Measurements from ENCODE around the gene STXBP5L. TPM values are rescaled to one million over a fixed set of nuclear protein-coding genes. Genes with fewer than 3 reads are reported as not detected.

The STXBP5L gene
- total RNA-seq, 1 experiment from 2014 or later = 5.9 TPM

DNA sequence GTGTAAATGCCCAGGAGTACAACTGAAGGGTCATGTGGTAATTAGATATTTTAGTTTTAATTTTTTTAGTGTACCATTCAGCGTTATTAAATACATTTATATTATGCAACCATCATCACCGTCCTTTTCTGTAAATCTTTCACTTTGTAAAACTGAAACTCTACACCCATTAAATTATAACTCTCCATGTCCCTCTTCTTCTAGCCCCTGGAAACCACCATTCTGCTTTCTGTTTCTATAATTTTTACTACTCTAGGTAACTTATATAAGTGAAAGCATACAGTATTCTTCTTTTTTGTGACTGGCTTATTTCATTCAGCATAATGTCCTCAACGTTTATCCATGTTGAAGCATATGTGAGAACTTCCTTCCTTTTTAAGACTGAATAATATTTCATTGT is 48.1 kb downstream of the STXBP5L start:
- H3K4me1 Mint-ChIP-seq = no peaks in the 10 kb centered on the region
- ChIA-PET CTCF (no interaction called here), POLR2A (no interaction called here)
- H3K9me3 Mint-ChIP-seq = peaks cover 12% of the 10 kb centered on the region
- DNase-seq (ENCODE audit: low spot score) (no peak), ATAC-seq (no peak)
- TF ChIP-seq ZNF396 (CRISPR knock-in tag; IDR thresholded peaks at IDR 0.05; ENCODE audit: borderline replicate concordance) (no peak), NFE2L1 (CRISPR knock-in tag; IDR thresholded peaks at IDR 0.05) (no peak), MYBL2 (CRISPR knock-in tag; IDR thresholded peaks at IDR 0.05) (no peak), ELF4 (CRISPR knock-in tag; IDR thresholded peaks at IDR 0.05; ENCODE audit: low read depth) (no peak), SOX15 (CRISPR knock-in tag; IDR thresholded peaks at IDR 0.05) (no peak), ZNF416 (CRISPR knock-in tag; IDR thresholded peaks at IDR 0.05) (no peak), CREM (CRISPR knock-in tag; IDR thresholded peaks at IDR 0.05) (no peak)
- TF ChIP-seq, protein P1, sequence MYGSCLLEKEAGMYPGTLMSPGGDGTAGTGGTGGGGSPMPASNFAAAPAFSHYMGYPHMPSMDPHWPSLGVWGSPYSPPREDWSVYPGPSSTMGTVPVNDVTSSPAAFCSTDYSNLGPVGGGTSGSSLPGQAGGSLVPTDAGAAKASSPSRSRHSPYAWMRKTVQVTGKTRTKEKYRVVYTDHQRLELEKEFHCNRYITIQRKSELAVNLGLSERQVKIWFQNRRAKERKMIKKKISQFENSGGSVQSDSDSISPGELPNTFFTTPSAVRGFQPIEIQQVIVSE (CRISPR knock-in tag; IDR thresholded peaks at IDR 0.05; ENCODE audit: borderline replicate concordance) = no peak
- H3K4me3 Mint-ChIP-seq = no peak overlapping the region
- H3K36me3 Mint-ChIP-seq = peaks cover 23% of the 10 kb centered on the region
- no peaks in the 10 kb centered on the region for H3K27me3 Mint-ChIP-seq (ENCODE audit: low read depth)
- H3K27ac Mint-ChIP-seq = no peak overlapping the region

DNA sequence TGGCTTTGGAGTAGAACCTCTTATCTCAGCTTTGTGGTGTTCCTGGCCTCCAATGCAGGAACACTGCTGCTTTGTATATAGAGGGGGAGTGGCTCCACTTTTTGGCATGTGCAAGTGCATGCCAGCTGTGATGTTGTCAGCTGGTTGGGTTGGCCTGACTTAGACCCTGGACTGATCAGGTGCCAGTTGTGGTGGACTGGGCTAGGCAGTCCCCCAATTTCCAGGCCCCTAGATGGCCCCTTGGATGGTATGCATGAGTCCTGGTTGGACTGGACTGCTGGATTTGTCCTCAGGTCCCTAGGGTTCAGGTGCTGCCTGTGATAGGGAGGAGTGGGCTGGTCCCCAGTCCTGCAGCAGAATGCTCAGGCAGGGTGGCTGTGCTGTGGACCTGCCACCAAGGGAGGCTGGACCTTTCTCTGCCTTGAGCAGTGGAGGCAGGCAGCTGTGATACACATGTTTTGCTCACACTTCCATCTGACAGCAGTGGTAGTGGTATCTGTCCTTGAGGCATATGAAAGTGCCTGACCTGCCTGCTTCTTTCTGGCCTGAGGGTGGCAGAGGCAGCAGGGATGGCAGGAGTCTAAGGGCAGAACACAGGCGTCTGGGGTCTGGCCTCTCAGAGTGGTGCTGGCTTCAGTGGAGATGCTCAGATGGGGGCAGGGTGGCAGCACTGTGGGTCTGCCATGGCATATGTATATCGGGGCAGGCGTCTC is 74.8 kb downstream of the STXBP5L start:
- Mint-ChIP-seq H3K4me1 (peaks cover 10% of the 10 kb centered on the region), H3K4me3 (no peak overlapping the region), H3K27ac (no peak overlapping the region), H3K9me3 (peaks cover 31% of the 10 kb centered on the region), H3K27me3 (ENCODE audit: low read depth) (no peaks in the 10 kb centered on the region; the same call in 1 of the 2 replicates), H3K36me3 (peaks cover 32% of the 10 kb centered on the region)
- POLR2A ChIA-PET = no interaction called here
- DNase-seq (ENCODE audit: low spot score) (no peak), ATAC-seq (peak; percentile 41)
- TF ChIP-seq SMAD3 (CRISPR knock-in tag; IDR thresholded peaks at IDR 0.05; ENCODE audit: borderline replicate concordance) = no peak
- no peak for TF ChIP-seq IRF2 (CRISPR knock-in tag; IDR thresholded peaks at IDR 0.05; ENCODE audit: borderline replicate concordance, low read depth)
- CTCF ChIA-PET = no interaction called here

DNA sequence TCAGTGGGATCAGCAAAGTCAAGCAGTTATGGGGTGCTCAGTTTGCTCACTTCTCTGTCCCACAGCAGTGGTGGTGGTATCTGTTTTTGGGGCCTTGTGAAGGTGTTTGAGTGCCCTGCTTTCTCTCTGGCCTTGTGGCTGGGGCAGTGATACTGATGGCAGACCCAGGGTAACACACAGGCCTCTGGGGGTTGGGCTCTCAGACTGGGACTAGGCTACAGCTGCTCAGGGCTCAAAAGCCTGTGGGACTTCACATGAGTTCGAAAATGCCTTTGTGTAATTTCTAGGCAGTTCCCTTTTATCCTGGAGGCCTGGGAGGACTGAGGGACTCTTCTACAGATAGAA is 75.3 kb downstream of the STXBP5L start:
- Mint-ChIP-seq H3K4me1 (peaks cover 10% of the 10 kb centered on the region), H3K4me3 (no peak overlapping the region), H3K9me3 (peaks cover 26% of the 10 kb centered on the region), H3K27me3 (ENCODE audit: low read depth) (no peaks in the 10 kb centered on the region; the same call in 1 of the 2 replicates), H3K36me3 (peaks cover 27% of the 10 kb centered on the region), H3K27ac (no peak overlapping the region)
- TF ChIP-seq, protein P2, sequence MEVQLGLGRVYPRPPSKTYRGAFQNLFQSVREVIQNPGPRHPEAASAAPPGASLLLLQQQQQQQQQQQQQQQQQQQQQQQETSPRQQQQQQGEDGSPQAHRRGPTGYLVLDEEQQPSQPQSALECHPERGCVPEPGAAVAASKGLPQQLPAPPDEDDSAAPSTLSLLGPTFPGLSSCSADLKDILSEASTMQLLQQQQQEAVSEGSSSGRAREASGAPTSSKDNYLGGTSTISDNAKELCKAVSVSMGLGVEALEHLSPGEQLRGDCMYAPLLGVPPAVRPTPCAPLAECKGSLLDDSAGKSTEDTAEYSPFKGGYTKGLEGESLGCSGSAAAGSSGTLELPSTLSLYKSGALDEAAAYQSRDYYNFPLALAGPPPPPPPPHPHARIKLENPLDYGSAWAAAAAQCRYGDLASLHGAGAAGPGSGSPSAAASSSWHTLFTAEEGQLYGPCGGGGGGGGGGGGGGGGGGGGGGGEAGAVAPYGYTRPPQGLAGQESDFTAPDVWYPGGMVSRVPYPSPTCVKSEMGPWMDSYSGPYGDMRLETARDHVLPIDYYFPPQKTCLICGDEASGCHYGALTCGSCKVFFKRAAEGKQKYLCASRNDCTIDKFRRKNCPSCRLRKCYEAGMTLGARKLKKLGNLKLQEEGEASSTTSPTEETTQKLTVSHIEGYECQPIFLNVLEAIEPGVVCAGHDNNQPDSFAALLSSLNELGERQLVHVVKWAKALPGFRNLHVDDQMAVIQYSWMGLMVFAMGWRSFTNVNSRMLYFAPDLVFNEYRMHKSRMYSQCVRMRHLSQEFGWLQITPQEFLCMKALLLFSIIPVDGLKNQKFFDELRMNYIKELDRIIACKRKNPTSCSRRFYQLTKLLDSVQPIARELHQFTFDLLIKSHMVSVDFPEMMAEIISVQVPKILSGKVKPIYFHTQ (CRISPR knock-in tag; IDR thresholded peaks at IDR 0.05) = no peak
- TF ChIP-seq PRRX2 (CRISPR knock-in tag; IDR thresholded peaks at IDR 0.05) = no peak
- TF ChIP-seq, protein P3, sequence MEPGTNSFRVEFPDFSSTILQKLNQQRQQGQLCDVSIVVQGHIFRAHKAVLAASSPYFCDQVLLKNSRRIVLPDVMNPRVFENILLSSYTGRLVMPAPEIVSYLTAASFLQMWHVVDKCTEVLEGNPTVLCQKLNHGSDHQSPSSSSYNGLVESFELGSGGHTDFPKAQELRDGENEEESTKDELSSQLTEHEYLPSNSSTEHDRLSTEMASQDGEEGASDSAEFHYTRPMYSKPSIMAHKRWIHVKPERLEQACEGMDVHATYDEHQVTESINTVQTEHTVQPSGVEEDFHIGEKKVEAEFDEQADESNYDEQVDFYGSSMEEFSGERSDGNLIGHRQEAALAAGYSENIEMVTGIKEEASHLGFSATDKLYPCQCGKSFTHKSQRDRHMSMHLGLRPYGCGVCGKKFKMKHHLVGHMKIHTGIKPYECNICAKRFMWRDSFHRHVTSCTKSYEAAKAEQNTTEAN (CRISPR knock-in tag; IDR thresholded peaks at IDR 0.05) = no peak
- TF ChIP-seq ZNF423 (CRISPR knock-in tag; IDR thresholded peaks at IDR 0.05) = no peak
- TF ChIP-seq, protein P4, sequence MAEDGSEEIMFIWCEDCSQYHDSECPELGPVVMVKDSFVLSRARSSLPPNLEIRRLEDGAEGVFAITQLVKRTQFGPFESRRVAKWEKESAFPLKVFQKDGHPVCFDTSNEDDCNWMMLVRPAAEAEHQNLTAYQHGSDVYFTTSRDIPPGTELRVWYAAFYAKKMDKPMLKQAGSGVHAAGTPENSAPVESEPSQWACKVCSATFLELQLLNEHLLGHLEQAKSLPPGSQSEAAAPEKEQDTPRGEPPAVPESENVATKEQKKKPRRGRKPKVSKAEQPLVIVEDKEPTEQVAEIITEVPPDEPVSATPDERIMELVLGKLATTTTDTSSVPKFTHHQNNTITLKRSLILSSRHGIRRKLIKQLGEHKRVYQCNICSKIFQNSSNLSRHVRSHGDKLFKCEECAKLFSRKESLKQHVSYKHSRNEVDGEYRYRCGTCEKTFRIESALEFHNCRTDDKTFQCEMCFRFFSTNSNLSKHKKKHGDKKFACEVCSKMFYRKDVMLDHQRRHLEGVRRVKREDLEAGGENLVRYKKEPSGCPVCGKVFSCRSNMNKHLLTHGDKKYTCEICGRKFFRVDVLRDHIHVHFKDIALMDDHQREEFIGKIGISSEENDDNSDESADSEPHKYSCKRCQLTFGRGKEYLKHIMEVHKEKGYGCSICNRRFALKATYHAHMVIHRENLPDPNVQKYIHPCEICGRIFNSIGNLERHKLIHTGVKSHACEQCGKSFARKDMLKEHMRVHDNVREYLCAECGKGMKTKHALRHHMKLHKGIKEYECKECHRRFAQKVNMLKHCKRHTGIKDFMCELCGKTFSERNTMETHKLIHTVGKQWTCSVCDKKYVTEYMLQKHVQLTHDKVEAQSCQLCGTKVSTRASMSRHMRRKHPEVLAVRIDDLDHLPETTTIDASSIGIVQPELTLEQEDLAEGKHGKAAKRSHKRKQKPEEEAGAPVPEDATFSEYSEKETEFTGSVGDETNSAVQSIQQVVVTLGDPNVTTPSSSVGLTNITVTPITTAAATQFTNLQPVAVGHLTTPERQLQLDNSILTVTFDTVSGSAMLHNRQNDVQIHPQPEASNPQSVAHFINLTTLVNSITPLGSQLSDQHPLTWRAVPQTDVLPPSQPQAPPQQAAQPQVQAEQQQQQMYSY (CRISPR knock-in tag; IDR thresholded peaks at IDR 0.05) = no peak
- TF ChIP-seq TEAD1 (CRISPR knock-in tag; IDR thresholded peaks at IDR 0.05) = no peak
- TF ChIP-seq NR3C1 (CRISPR knock-in tag; conservative IDR thresholded peaks at IDR 0.05; ENCODE audit: low read depth) = no peak
- TF ChIP-seq NFYB (CRISPR knock-in tag; conservative IDR thresholded peaks at IDR 0.05; ENCODE audit: low read depth) = no peak
- POLR2A ChIA-PET = no interaction called here
- peak; percentile 36 for ATAC-seq
- DNase-seq (ENCODE audit: low spot score) = no peak
- CTCF ChIA-PET = no interaction called here

Measured in WTC11 (cell line).